GM12878 (cell line): ENCODE measurements around the gene CFAP74. TPM values are rescaled to one million over a fixed set of nuclear protein-coding genes. Genes with fewer than 3 reads are reported as not detected.

ENCODE experiments used
- FOXK2 ChIP-seq: fragments of 450-650 bp; IDR thresholded peaks from 2 replicates; pipeline ENCODE4 v1.6.1; 2017; ENCODE audit warnings: mild to moderate bottlenecking, moderate library complexity
- JUNB ChIP-seq: IDR thresholded peaks from 2 replicates; pipeline ENCODE4 v1.6.1; 2016; ENCODE audit warnings: antibody characterized with exemption, mild to moderate bottlenecking
- POLR2AphosphoS2 ChIP-seq: IDR thresholded peaks from 2 replicates; pipeline ENCODE4 v1.6.1; 2011; ENCODE audit warnings: low read depth, mild to moderate bottlenecking, low read length, improper control_type of control experiment, moderate library complexity
- RB1 ChIP-seq: fragments of 450-650 bp; formaldehyde crosslinking; IDR thresholded peaks from 2 replicates; pipeline ENCODE4 v1.6.1; 2017; ENCODE audit warnings: mild to moderate bottlenecking, borderline replicate concordance
- SMAD1 ChIP-seq: fragments of 450-650 bp; IDR thresholded peaks from 2 replicates; pipeline ENCODE4 v1.6.1; 2018; ENCODE audit warnings: mild to moderate bottlenecking, low read depth; ENCODE audit not compliant: partially characterized antibody
- polyA plus RNA-seq, 11 experiments: library from polyadenylated mRNA; depleted of rRNA in 4 of 11; unstranded in 6 of 11; stranded (reverse) in 5 of 11; fragments of >200 nt; fragmentation: Nextera tagmentation in 4 of 11; fragmentation: Illumina TruSeq in 1 of 11; extraction: Ambion mirVana in 4 of 11; extraction: Trizol in 1 of 11; gene quantifications; 1 replicate in 1 of 11; 2 replicates in 10 of 11; pipeline versions ENCODE4 v1.2.1 to v1.2.3, GENCODE V29; 2011 to 2016; ENCODE audit warnings: inconsistent platforms in 2 of 11, missing spikeins in 2 of 11, low read depth in 1 of 11
- total RNA-seq, 4 experiments: library from RNA; depleted of rRNA in 3 of 4; stranded (reverse); fragments of >200 nt in 3 of 4; fragmentation: Illumina TruSeq in 1 of 4; extraction: Trizol in 1 of 4; gene quantifications; 2 replicates each; pipeline versions ENCODE4 v1.2.1 to v1.2.3, GENCODE V29; 2013 to 2021
- TF ChIP-seq, protein P1 (sequence below): fragments of 450-650 bp; formaldehyde crosslinking; IDR thresholded peaks from 2 replicates; pipeline ENCODE4 v1.5.0; 2022; ENCODE audit warnings: mild to moderate bottlenecking, missing genetic modification characterization
- TF ChIP-seq, protein P2 (sequence below): fragments of 450-650 bp; formaldehyde crosslinking; IDR thresholded peaks from 2 replicates; pipeline ENCODE4 v1.4.0; 2020; ENCODE audit warnings: mild to moderate bottlenecking, moderate library complexity

Gene CFAP74
- total and polyA plus RNA-seq, 10 of the 15 experiments (the other 5 are each of a cell fraction or from before 2014, with no cell fraction given): 0.01 TPM; not detected in 9

DNA sequence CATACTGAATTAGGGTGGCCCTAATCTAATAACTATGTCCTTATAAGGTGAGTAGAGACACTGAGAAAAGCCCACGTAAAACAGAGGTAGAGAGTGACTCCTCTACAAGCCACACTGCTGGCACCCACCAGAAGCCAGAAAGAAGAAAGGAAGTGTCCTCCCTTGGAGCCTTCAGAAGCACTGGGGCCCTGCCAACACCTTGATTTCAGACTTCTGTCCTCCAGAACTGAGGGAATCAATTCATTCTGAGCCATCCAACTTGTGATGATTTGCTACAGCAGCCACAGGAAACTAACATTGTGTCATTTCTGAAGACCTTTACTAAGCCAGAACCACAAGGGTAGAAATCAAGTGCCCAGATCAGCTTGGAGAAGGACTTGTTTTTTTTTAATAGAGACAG is 127.7 kb downstream of the CFAP74 start (continued):
- TF ChIP-seq POLR2AphosphoS2 (no peak), SMAD1 (no peak), RB1 (no peak), FOXK2 (no peak), JUNB (no peak)
- TF ChIP-seq, protein P1, sequence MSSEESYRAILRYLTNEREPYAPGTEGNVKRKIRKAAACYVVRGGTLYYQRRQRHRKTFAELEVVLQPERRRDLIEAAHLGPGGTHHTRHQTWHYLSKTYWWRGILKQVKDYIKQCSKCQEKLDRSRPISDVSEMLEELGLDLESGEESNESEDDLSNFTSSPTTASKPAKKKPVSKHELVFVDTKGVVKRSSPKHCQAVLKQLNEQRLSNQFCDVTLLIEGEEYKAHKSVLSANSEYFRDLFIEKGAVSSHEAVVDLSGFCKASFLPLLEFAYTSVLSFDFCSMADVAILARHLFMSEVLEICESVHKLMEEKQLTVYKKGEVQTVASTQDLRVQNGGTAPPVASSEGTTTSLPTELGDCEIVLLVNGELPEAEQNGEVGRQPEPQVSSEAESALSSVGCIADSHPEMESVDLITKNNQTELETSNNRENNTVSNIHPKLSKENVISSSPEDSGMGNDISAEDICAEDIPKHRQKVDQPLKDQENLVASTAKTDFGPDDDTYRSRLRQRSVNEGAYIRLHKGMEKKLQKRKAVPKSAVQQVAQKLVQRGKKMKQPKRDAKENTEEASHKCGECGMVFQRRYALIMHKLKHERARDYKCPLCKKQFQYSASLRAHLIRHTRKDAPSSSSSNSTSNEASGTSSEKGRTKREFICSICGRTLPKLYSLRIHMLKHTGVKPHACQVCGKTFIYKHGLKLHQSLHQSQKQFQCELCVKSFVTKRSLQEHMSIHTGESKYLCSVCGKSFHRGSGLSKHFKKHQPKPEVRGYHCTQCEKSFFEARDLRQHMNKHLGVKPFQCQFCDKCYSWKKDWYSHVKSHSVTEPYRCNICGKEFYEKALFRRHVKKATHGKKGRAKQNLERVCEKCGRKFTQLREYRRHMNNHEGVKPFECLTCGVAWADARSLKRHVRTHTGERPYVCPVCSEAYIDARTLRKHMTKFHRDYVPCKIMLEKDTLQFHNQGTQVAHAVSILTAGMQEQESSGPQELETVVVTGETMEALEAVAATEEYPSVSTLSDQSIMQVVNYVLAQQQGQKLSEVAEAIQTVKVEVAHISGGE (CRISPR knock-in tag): no peak
- TF ChIP-seq, protein P2, sequence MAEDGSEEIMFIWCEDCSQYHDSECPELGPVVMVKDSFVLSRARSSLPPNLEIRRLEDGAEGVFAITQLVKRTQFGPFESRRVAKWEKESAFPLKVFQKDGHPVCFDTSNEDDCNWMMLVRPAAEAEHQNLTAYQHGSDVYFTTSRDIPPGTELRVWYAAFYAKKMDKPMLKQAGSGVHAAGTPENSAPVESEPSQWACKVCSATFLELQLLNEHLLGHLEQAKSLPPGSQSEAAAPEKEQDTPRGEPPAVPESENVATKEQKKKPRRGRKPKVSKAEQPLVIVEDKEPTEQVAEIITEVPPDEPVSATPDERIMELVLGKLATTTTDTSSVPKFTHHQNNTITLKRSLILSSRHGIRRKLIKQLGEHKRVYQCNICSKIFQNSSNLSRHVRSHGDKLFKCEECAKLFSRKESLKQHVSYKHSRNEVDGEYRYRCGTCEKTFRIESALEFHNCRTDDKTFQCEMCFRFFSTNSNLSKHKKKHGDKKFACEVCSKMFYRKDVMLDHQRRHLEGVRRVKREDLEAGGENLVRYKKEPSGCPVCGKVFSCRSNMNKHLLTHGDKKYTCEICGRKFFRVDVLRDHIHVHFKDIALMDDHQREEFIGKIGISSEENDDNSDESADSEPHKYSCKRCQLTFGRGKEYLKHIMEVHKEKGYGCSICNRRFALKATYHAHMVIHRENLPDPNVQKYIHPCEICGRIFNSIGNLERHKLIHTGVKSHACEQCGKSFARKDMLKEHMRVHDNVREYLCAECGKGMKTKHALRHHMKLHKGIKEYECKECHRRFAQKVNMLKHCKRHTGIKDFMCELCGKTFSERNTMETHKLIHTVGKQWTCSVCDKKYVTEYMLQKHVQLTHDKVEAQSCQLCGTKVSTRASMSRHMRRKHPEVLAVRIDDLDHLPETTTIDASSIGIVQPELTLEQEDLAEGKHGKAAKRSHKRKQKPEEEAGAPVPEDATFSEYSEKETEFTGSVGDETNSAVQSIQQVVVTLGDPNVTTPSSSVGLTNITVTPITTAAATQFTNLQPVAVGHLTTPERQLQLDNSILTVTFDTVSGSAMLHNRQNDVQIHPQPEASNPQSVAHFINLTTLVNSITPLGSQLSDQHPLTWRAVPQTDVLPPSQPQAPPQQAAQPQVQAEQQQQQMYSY (CRISPR knock-in tag): no peak
